Occipital lobe (tissue), 2 donors: Measurements from ENCODE around the gene PARD3B. TPM values are rescaled to one million over a fixed set of nuclear protein-coding genes. Genes with fewer than 3 reads are reported as not detected.
A peak's percentile ranks its signal among the peaks of the same experiment; 100 is the strongest.

Source experiments
- DNase-seq: peaks from one replicate; lab custom pipeline; 2025; lab: John Stamatoyannopoulos, UW
- total RNA-seq: library from RNA; depleted of rRNA; stranded (reverse); fragments of >200 nt; gene quantifications from one replicate; pipeline ENCODE4 v1.2.3, GENCODE V29; 2014

The PARD3B gene
- total RNA-seq, 1 donor from 2014 or later: 5.6 TPM

- DNase-seq: no peak
Measured at GRCh38 chr2:204840504-204840903, 295.2 kb downstream of the PARD3B start.

GRCh38 chr2:204842068-204842467 is 296.8 kb downstream of the PARD3B start:
- no peak for DNase-seq

- DNase-seq: peak; percentile 13
Measured at GRCh38 chr2:204842661-204843485, 297.6 kb downstream of the PARD3B start.

- no peak for DNase-seq
Measured at GRCh38 chr2:204846471-204846870, 301.2 kb downstream of the PARD3B start.

GRCh38 chr2:204849892-204850291 is 304.6 kb downstream of the PARD3B start:
- no peak for DNase-seq

GRCh38 chr2:204850581-204850980 is 305.3 kb downstream of the PARD3B start:
- DNase-seq: no peak

- no peak for DNase-seq
Measured at GRCh38 chr2:204853905-204854304, 308.6 kb downstream of the PARD3B start.

- peak; percentile 62 for DNase-seq
Measured at GRCh38 chr2:204860274-204860673, 315.0 kb downstream of the PARD3B start.

- no peak for DNase-seq
Measured at GRCh38 chr2:204862809-204863208, 317.5 kb downstream of the PARD3B start.

- no peak for DNase-seq
Measured at GRCh38 chr2:204863336-204863735, 318.1 kb downstream of the PARD3B start.

GRCh38 chr2:204869132-204869823 is 324.0 kb downstream of the PARD3B start:
- DNase-seq: no peak

GRCh38 chr2:204870053-204870452 is 324.8 kb downstream of the PARD3B start:
- no peak for DNase-seq

- DNase-seq: no peak
Measured at GRCh38 chr2:204871231-204871953, 326.1 kb downstream of the PARD3B start.

- DNase-seq: no peak
Measured at GRCh38 chr2:204876311-204876710, 331.0 kb downstream of the PARD3B start.

GRCh38 chr2:204877691-204878090 is 332.4 kb downstream of the PARD3B start:
- DNase-seq: no peak

GRCh38 chr2:204880928-204881327 is 335.7 kb downstream of the PARD3B start:
- DNase-seq: no peak

GRCh38 chr2:204881655-204882054 is 336.4 kb downstream of the PARD3B start:
- no peak for DNase-seq

GRCh38 chr2:204885747-204886146 is 340.5 kb downstream of the PARD3B start:
- DNase-seq: no peak

- DNase-seq: no peak
Measured at GRCh38 chr2:204886713-204887112, 341.4 kb downstream of the PARD3B start.

GRCh38 chr2:204888222-204888621 is 342.9 kb downstream of the PARD3B start:
- no peak for DNase-seq

GRCh38 chr2:204890680-204891079 is 345.4 kb downstream of the PARD3B start:
- DNase-seq: no peak

- DNase-seq: no peak
Measured at GRCh38 chr2:204891739-204892138, 346.5 kb downstream of the PARD3B start.
